ENCODE data around the gene CISH.
A peak's percentile ranks its signal among the peaks of the same experiment; 100 is the strongest.

DNA sequence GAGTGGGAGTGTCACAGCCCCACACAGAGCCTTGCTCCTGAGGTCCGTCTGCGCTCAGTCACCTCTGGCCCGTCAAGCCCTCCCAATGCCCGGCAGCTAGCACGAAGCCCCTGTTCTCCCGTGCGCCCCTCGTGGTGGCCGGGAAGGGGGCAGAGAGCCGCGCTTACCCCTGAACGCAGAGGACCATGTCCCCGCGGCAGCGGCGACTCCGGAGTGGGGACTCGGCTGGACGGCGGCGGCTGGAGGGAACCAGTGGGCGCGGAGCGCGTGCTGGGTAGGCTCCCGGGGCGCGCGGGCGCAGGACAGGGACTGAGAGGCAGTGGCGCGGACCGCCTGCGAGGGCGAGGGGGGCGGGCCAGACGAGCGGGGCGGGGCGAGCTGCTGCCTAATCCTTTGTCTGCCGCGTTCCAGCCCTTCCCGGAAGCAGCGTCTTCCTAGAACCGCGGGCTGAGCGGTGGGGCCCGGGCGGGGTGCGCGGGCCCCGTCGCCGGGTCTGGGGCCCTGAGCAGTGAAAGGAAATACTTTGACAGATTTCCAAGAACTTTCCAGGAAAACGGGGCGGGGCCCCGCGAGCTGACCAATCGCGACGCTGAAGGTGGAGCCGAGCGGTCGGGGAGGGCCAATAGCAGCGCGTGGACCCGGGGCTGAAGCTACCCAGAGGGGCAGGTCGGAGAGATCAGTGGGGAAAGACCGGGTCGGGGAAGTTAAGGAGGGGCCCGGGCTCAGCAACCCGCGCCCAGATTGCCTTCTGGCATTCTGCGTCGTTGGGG is at the start of gene CISH:
- peak; percentile 54 for TF ChIP-seq CTCF (IDR thresholded peaks at IDR 0.05; ENCODE audit: low read depth, low read length, poor library complexity, severe bottlenecking)
- TF ChIP-seq EZH2phosphoT487 (IDR thresholded peaks at IDR 0.05; ENCODE audit: borderline replicate concordance, low read length), result no peak

Data from DOHH2 (cell line).